GM21717 (cell line): ENCODE measurements around the gene XYLT2.
"Not testable (repeated sequence)": the region's sequence is repeated elsewhere in the genome, so short reads cannot be mapped to it uniquely, and the experiment has no call there.

ENCODE experiments used
- ATAC-seq: cut with Tn5 transposase; IDR thresholded peaks from one replicate; pipeline ENCODE4 v1.9.1; 2021; ENCODE audit warnings: mild to moderate bottlenecking, moderate library complexity; ENCODE audit not compliant: unreplicated experiment

Gene XYLT2

DNA sequence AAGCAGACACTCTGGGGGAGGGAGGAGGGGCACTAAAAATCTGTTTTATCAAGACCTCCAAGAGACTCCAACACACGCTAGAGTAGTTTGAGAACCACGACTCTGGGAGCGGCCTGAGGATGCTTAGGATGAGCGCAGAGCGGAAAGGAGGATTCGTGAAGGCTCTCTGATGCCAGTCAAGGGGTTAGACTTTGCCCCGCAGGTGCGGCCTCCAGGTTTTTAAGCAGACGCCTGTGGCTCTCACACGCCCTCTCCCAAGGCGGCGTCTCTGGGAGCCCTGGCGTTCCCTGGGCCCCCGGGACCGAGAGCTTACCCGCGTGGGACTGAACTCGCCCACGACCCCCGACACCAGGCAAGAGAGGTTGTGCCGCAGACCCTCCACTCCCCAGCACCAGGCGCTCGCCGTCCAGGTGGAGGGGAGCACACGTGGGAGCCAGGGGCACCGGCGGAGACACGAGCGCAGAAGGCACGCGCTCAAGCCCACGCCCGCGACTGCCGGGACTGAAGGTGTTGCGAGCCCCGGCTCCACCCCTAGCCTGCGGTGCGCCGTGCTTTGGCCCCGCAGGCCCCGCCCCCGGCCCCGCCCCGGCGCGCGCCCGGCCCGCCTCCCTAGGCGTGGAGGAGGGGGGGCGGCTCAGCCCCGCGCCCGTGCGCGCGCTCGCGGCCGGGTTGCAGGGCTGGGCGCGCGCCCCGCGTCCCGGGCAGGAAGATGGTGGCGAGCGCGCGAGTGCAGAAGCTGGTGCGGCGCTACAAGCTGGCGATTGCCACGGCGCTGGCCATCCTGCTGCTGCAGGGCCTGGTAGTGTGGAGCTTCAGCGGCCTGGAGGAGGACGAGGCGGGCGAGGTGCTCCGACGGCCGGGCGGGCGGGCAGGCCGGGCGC lies at the start of gene XYLT2:
XYLT2 (plus strand) TSS at position 695 of the 881 bp plus-strand sequence; CDS start at position 710, 15 bp downstream.
- ATAC-seq: peak; percentile 67

DNA sequence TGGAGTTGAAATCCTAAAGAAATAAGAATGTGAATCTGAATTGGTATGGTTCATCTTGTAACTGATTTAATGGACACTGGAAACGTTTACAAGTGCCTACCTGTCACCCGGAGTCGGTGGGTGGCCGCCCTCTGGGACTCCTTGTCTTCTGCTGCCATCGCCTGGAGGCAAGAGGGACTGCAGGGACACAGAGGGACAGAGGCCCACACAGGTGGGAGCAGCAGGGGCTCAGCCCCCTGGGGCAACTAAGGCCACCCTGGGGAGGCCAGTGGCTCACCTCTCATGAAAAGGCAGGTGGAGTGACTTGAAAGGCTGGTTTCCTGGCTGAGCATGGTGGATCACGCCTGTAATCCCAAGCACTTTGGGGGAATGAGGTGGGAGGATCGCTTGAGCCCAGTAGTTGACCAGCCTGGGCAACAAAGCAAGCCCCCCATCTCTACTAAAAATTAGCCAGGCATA lies 48.5 kb upstream of the XYLT2 start:
- no peak for ATAC-seq

DNA sequence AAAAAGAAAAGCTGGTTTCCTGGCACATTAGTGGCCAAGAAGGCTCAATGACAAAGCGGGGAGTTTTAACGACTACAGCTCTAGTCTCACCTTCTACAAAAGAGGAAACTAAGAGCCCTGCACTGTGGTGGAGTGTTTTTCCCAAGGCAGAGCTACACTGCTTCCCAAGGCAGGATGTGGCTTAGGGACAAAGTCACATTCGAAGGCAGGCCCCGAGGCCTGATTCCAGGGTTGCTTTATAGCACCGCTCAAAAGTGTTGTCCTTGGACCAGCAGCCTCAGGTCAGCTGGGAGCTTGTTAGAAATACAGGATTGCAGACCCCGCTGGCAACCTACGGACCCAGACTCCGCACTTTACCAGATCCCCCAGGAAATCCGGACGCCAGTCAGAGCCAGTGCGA lies 47.9 kb upstream of the XYLT2 start:
- ATAC-seq: no peak

DNA sequence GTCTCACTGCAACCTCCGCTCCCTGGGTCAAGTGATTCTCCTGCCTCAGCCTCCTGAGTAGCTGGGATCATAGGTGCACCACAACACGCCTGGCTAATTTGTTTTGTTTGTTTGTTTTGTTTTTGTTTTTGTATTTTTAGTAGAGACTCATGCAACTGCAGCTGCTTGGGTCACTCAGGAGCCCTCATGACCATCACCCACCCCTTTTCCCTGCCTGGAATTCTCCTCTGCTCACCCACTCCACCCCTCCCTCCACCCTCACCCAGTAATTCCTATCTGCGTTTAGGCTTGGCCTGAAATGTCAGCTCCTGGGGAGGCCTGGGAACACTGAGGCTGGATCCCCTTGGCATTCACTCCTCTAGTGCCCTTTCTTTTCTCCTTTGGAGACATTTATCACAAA lies 46.1 kb upstream of the XYLT2 start:
- no peak for ATAC-seq

DNA sequence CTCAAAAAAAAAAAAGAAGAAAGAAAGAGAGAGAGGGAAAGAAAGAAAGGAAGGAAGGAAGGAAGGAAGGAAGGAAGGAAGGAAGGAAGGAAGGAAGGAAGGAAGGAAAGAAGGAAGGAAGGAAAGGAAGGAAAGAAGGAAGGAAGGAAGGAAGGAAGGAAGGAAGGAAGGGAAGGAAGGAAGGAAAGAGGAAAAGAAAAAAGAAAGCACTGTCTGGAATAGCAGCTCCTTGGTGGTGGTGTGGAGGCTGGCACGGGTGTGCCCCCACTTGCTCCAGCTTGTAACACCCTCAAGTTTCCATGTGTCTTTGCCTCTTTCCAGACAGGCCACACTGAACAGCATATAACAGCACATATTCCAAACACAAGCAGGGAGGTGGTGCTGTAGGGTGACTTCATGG lies 45.1 kb upstream of the XYLT2 start:
- not testable (repeated sequence) for ATAC-seq

DNA sequence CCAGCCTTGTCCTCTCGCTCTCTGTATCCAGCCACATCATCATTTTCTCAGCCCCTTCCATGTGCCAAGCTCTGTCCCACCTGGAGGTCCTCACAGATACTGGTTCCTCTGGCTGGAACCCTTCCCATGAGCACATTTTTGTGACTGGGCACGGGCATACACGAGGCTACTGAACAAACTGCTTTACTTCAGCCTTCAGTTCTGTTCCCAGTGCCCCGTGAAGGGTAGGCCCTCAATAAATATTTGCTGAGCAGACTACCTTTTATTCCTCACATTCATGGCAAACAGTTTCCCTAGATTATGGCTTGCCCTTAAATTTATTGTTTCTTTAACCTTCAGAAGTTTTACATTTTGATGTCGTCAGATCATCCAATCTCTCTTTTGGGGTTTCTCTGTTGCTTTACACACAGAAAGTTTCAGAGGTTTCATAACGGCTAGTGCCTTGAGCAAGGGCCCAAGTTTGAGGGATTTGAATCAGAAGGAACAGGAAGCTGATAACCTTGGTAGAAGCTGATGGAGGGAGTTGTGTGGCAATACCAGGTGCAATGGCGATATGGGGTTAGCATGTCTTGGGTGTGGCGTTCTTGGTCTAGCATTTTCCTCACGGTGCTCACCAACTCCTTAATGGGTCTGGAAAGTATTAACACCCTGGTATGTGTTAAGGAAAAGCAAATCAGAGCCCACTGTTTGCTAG lies 43.9 kb upstream of the XYLT2 start:
- ATAC-seq: no peak

DNA sequence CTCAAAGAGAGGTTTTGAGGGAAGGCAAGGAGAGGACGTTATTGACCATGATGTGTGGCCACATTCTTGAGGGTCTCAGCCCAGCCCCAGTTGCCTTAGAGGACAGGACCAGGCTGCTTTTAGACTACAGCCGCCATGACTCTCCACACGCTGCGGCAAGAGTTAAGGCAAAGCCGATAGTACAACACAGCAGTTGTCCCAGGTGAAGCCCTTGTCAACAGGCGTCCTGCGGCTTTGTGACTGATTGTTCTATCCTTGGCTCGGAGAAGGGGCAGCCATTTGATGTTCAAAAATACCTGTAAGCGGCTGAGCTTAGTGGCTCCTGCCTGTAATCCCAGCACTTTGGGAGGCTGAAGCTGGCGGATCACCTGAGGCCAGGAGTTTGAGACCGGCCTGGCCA lies 42.9 kb upstream of the XYLT2 start:
- ATAC-seq: no peak

DNA sequence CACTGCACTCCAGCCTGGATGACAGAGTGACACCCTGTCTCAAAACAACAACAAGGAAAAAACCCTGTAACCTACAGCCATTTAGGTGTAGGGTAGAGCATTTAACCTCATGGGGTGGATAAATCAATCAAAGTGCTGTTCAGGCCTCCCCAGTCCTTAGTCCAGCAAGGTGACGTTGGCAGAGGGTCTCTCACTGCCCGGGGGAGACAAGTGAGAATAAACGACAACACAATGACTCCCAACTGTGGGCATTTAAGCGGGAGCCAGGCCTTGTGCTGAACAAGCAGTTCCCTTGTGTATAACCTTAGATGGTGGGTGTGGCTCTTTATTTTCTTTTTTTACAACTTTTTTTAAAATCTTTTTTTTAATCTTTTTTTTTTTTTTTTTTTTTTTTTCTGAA lies 42.3 kb upstream of the XYLT2 start:
- ATAC-seq: no peak

DNA sequence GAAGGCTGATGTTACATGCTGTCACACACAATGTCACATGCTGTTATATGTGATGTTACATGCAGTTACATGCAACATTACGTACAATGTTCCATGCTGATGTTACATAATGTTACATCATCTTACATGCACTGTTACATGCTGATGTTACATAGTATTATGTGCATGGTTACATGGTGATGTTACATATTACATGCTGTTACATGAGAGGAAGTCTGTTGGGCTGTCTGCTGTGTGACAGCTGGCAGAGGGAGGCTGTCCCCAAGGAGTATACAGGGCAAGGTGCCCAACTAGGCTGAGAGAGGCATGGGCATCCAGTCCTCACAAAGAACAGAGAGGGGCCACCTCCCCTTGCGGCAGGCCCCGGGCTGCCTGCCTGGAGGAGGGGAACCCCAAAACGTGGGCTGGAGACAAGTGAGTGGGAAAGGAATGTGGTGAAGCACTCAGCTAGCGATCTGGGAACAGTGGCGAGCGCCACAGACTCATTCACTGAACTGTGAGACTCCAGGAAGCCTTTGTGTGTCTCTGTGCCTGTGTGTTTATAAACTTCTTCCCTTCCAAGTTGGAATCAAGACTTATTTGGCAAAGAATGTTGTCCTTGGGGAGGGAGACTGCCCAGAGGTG lies 41.0 kb upstream of the XYLT2 start:
- ATAC-seq: no peak

DNA sequence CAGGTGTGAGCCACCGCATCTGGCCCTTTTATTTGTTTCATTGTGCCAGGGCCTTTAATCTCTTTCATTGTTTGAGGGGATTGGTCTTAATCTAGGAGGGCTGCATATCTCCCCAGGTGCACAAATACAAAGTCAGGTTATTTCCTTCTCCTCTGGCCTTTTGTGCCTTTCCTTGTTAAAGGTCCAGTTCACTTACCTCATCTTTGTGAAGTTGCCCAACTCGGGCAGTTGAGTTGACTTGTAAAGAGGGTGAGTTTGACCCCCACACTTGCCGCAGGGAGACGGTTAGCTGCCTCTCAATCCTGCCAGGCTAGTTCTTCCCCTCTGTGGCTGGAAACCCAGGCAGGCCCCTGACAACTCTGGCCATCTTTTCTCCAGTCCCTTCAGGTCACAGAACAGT lies 38.3 kb upstream of the XYLT2 start:
- no peak for ATAC-seq

DNA sequence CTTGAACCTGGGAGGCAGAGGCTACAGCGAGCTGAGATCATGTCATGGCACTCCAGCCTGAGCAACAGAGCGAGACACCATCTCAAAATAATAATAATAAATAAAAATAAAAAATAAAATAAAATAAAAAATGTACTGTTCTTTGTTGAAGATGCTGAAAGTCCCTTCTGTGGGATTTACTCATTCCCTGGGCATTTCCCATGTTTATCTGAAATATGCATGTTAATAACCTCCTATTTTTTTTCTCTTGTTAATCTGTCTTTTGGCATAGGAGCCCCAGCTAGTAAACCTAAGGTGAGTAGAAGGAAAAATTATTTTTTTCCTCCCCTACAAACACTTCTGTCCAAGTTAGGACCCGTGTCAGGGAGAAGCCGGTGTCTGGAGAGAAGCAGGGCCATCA lies 37.3 kb upstream of the XYLT2 start:
- ATAC-seq: no peak

DNA sequence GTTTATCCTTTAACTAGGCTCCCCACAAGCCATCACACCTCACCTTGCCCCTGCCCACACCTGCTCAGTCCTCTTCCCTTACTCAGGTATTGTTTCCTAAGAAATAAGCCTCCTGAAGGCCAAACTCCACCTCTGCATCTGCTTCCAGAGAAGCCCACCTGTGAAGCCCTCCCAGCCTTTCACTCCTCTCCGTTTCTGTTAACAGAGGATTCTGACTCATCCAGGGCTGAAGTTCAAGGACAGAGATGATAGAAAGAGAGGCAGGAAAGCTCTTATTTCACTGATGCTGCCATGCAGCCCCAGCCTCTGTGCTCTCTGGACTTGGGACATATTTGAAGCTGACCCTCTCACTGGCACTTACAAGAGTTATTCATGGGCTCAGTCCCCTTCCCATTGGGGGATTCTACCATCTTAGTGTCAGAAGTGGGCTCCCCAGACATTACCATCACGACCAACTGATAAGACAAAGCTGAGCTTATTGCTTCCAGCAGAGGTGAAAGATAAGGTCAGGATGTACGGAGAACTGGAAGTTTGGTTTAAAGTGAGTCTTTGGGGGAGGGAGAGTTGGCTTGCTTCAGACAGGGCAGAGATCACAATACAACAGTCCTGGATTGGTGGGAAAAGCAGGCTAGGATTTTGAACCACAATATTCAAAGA lies 35.3 kb upstream of the XYLT2 start:
- no peak for ATAC-seq

DNA sequence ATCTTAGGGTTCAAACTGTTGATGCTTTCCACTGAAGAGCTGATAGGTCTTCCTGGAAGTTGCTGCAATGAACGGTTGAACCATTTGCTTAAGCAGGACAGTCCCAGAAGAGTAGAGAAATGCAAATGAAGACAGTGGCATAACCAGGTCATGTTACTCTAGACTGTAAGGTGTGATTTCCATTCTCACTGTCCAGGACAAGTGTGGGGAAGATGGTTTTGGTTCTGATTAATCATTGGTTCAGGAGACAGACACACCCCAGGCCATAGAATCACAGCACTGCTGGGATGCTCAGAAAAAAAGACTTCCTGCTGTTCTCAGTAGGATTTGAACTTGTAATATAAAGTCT lies 34.8 kb upstream of the XYLT2 start:
- no peak for ATAC-seq

DNA sequence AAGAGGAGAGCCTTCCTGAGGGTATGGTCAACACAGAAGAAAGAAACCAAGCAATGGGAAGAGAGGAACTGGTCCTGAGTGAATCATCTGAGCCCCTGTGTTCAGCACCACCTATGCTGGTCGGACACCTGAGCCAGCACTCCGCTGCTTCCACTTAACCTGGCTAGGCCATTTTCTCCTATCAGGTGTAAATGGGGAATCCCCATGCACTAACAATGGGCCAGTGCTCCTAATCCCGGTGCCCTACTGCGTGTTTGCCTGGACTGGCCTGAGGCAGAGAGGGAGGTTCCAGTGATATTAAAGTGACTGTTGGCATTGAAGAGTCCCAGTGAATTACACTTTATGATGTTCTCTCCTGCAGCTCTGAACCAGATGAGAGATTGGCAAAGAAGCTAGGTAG lies 34.4 kb upstream of the XYLT2 start:
- ATAC-seq: no peak

DNA sequence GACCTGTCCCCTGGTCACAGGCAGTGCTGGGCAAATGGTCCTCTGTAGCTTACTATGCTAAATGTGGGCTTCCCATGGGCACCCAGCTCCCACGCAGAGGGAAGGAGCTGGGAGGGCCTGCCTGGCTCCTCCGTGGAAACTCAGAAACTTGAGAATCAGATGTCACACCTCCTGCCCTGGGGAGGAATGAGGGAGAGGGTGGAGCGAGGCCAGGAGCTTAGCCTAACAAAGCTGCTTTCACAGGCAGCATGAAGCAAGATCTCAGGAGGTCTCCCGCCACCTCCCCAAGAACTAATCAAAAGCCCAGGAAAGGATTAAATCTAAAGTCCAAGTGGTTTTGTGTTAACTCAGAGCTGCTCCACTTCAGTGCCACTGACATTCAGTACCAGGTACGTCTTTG lies 33.6 kb upstream of the XYLT2 start:
- no peak for ATAC-seq

DNA sequence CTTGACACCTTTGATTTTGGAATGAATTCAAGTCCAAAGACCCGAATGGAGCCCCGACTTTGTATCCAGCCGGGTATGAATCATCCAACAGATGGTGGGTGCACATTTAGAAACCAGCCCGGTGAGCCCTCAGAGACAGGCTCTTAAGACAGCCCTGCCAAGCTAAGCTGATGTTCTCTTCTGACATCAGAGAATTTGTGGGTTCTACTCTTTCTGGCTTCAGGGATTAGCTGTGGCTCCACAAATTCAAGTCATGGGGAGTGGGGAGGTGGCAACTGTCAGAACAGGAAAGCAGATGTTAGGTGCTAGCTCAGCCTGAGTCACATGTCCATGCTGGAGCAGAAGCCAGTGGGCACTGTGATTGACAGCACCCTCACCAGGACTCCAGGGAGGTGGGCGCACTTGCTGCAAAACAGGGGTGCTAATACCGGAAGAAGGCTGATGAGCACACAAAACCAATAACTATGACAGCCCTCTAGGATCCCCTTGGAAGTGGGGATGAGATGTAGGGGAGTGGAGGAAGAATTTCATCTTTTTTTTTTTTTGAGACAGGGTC lies 31.4 kb upstream of the XYLT2 start:
- ATAC-seq: no peak

DNA sequence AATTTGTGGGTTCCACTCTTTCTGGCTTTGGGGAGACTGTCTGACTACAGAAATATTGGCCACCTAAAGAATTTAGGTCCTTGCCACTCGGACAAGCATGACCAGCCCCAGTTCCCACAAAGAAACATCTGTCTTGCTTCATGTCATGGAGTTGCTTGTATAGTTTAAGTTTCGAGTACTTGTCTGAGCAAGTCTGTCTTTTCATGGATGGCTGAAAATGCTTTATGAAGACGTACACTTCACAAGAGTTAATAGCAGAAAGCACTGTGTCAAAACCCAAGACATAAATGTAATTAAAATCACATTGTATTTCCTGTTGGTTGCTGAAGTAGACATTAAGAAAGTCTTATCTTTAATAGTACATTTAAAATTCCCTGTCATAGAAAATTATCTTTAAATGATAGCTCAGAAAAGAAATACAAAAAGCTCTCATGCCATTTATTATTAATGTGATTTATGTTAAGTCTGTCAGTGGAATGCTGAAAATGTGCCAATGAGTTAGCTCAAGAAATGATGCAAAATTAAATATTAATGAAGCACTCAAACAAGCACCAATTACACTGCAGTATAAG lies 29.8 kb upstream of the XYLT2 start:
- ATAC-seq: no peak

DNA sequence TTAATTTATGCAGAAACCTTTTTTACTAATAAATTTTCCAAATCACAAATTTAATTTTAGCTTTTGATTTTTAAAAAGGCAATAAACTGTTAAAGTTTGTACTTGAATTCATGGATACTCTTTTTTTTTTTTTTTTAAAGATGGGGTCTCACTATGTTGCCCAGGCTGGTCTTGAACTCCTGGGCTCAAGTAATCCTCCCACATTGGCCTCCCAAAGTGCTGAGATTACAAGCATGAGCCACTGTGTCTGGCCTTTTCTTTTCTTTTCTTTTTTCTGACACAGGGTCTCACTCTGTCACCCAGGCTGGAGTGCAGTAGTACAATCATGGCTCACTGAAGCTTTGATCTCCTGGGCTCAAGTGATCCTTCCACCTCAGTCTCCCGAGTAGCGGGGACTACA lies 29.3 kb upstream of the XYLT2 start:
- not testable (repeated sequence) for ATAC-seq

DNA sequence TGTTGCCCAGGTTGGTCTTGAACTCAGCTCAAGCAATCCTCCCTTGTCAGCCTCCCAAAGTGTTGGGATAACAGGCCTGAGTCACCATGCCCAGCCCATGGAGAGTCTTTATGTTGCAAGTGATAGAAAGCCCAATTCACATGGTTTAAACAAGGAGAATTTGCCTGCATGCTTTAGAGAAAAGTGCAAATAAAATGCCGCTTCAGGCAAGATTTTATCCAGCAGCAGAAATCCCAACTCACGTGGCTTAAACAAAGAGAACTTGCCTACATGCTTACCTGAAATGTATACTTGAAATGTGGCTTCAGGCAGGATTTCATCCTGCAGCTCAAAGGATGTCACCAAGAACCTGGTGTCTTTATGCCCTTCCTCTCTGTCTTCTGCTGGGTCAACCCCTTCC lies 28.8 kb upstream of the XYLT2 start:
- ATAC-seq: no peak

DNA sequence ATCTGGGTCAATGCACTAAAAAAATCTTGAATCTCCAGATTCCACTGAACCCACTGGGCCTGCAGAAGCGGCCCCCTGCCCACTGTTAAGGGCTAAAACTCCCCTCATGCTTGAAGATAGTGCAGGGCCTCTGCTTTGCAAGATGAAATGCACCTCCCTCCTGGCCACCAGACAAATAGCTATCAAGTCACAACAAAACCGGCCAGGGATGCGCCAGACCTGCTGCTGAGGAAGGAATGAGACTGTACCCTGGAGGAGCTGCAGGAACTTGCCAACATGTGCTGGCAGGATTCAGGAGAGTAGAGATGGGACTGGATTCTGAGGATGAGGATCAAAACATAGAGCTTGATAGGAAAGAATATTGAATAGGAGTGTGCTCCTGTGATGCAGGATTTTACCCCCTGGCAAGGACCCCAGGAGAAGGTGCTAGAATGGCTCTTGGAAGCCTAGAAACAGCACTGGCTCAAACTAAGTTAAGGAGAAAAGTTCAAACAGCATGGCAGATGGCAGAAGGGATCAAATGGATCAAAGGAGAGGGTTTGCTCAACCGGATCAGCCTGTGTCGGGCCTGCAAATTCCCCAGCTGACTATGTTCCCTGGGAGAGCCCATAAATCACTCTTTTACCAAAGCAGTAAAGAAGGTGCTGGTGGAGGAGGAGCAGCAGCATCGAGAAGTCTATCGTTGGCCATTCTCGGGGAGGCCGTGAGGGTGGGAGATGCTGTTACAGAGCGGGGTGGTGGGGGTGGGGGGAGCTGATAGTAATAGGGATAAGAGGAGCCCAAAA lies 27.2 kb upstream of the XYLT2 start:
- ATAC-seq: no peak
